ENCODE results near the gene ASTN2. TPM values are rescaled to one million over a fixed set of nuclear protein-coding genes. Genes with fewer than 3 reads are reported as not detected.

Gene ASTN2
- total RNA-seq, 4 donors from 2014 or later = 4.0 to 7.0 (median 4.9) TPM

DNA sequence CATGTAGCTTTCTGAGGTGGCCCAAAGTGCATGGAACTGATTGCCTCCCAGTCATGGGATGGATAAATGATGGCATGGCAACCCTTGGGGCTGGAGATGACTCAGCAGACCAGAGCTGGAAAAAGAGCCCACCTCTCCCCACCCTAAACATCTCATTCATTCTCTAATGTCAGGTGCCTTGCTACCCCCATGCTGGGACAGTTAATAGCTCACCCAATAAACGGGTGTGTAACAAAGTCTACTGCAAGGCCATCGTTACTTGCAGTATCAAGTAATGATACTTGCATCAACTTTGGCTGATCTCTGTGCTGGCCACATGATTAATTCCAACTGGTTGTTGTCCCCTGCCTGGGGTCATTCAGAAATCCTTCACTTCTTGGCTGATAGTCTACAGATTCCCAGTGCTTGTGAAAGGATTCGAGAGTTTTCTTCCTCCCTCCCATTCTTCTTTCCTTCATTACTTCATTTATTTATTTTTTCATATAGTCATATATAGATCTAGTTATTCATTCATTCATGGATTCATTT is 850.5 kb downstream of the ASTN2 start:
- Histone ChIP-seq H3K4me3 (no peak overlapping the region), H3K4me1 (peaks cover 0 to 10% (median 0%) of the 10 kb centered on the region in 3 donors), H3K27ac (no peak overlapping the region), H3K27me3 (no peaks in the 10 kb centered on the region), H3K9me3 (no peaks in the 10 kb centered on the region), H3K36me3 (no peaks in the 10 kb centered on the region)
- no peak for TF ChIP-seq POLR2AphosphoS5 (IDR thresholded peaks at IDR 0.05)
- TF ChIP-seq, protein P1, sequence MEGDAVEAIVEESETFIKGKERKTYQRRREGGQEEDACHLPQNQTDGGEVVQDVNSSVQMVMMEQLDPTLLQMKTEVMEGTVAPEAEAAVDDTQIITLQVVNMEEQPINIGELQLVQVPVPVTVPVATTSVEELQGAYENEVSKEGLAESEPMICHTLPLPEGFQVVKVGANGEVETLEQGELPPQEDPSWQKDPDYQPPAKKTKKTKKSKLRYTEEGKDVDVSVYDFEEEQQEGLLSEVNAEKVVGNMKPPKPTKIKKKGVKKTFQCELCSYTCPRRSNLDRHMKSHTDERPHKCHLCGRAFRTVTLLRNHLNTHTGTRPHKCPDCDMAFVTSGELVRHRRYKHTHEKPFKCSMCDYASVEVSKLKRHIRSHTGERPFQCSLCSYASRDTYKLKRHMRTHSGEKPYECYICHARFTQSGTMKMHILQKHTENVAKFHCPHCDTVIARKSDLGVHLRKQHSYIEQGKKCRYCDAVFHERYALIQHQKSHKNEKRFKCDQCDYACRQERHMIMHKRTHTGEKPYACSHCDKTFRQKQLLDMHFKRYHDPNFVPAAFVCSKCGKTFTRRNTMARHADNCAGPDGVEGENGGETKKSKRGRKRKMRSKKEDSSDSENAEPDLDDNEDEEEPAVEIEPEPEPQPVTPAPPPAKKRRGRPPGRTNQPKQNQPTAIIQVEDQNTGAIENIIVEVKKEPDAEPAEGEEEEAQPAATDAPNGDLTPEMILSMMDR (IDR thresholded peaks at IDR 0.05) = no peak
- no peak for TF ChIP-seq POLR2A (IDR thresholded peaks at IDR 0.05)
- TF ChIP-seq EP300 (IDR thresholded peaks at IDR 0.05) = no peak
- ATAC-seq = no peak
- WGBS, 2 donors (ENCODE audit: low coverage in 1 of 2) = 63 to 76% methylated on average over 3 of the region's 3 CpGs

DNA sequence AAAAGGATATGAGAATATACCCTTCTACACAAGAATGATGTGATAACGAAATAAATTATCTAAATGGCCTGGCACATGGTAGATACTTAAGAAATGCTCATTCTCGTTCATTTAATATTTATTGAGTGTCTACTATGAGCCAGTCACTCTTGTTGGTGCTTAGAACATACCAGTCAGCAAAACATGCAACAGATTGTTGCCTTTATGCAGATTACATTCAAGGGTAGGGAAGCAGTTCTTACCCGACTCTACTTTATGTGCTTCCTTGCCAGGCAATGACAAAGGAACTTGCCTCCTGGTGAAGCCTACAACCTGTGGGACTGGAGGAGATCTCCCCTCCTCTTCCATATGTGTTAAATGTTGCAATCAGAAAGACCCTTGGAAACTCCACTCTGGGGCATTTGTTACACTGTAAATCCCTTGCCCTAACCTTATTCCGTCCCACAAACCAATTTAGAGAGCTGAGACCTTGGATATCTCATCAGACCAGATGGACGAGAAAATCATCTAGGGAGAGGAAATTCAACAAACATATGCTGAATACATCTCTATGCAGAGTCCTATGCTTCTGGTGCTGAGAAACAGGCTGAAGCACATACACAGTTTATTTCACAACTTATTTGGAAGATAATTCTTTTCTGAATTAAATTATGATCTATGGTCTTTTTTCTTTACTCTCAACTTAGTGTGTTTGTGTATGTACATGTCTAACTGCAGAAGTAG is 855.9 kb downstream of the ASTN2 start:
- WGBS, 2 donors (ENCODE audit: low coverage in 1 of 2) = 64 to 90% methylated on average over 5 of the region's 5 CpGs

DNA sequence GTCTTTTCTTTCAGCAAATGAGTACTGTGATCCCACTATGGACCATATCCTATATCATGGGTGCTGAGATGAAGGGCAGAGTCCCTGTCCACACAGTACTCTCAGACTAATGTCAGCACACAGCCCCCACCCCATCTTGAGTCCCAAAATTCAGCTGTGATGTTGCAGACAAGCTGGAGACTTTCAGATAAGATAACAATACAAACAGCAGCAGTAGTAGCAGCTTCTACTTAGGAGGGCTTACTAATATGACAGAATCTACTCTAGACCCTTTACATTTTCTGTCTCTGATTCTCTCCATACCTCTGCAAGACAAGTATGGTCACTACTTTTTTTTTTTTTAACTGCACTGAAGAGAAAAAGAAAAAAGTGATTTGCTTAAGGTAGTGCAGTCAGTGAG is 856.8 kb downstream of the ASTN2 start:
- Histone ChIP-seq H3K4me3 (no peak overlapping the region), H3K27me3 (no peaks in the 10 kb centered on the region), H3K4me1 (no peaks in the 10 kb centered on the region), H3K36me3 (no peaks in the 10 kb centered on the region), H3K27ac (no peak overlapping the region), H3K9me3 (no peaks in the 10 kb centered on the region)
- no peak for ATAC-seq
- TF ChIP-seq, protein P1 (IDR thresholded peaks at IDR 0.05) = no peak
- no peak for TF ChIP-seq EP300 (IDR thresholded peaks at IDR 0.05)
- no peak for TF ChIP-seq POLR2A (IDR thresholded peaks at IDR 0.05)
- TF ChIP-seq POLR2AphosphoS5 (IDR thresholded peaks at IDR 0.05) = no peak

More for the DNA sequence above, 855.9 kb downstream of the ASTN2 start:
- no peak overlapping the region for H3K4me3 ChIP-seq
- no peaks in the 10 kb centered on the region for H3K36me3 ChIP-seq
- H3K4me1 ChIP-seq = no peaks in the 10 kb centered on the region
- H3K9me3 ChIP-seq = no peaks in the 10 kb centered on the region
- no peak overlapping the region for H3K27ac ChIP-seq
- H3K27me3 ChIP-seq = no peaks in the 10 kb centered on the region
- no peak for ATAC-seq
- TF ChIP-seq POLR2A (IDR thresholded peaks at IDR 0.05) (no peak), EP300 (IDR thresholded peaks at IDR 0.05) (no peak), POLR2AphosphoS5 (IDR thresholded peaks at IDR 0.05) (no peak)
- TF ChIP-seq, protein P1 (IDR thresholded peaks at IDR 0.05) = no peak

DNA sequence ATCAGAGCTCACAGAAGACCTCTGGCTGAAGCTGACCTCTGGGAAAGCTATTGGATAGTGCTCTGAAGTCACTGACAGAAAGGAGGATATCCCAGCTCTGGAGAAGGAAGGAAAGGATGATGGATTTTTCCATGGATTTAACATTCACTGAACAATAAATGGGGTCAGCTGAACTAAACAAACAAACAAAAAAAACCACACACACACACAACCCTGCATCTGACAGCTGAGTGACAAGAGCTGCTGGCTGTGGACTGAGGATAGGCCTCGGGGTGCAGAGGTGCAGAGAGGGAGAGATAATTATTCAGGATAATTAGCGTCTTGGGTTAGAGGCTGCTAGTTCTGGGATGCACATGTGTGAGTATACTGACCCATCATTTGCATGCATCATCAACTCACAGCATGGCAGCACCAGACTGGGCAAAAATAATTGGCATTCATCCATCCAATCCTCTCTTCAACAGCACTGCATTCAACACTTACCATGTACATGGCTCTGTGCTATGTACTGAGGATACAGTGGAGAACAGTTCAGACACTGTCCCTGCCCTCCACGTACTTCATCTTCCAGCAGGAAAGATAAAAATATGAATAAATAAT is 859.2 kb downstream of the ASTN2 start:
- TF ChIP-seq, protein P1 (IDR thresholded peaks at IDR 0.05) = no peak
- TF ChIP-seq POLR2AphosphoS5 (IDR thresholded peaks at IDR 0.05) (no peak), POLR2A (IDR thresholded peaks at IDR 0.05) (no peak), EP300 (IDR thresholded peaks at IDR 0.05) (no peak)
- Histone ChIP-seq H3K27ac (no peak overlapping the region), H3K4me1 (peaks cover 0 to 5% (median 0%) of the 10 kb centered on the region in 3 donors), H3K9me3 (no peaks in the 10 kb centered on the region), H3K4me3 (no peak overlapping the region), H3K27me3 (no peaks in the 10 kb centered on the region), H3K36me3 (no peaks in the 10 kb centered on the region)
- no peak for ATAC-seq
- WGBS, 2 donors (ENCODE audit: low coverage in 1 of 2) = 77 to 92% methylated on average over 3 of the region's 3 CpGs

DNA sequence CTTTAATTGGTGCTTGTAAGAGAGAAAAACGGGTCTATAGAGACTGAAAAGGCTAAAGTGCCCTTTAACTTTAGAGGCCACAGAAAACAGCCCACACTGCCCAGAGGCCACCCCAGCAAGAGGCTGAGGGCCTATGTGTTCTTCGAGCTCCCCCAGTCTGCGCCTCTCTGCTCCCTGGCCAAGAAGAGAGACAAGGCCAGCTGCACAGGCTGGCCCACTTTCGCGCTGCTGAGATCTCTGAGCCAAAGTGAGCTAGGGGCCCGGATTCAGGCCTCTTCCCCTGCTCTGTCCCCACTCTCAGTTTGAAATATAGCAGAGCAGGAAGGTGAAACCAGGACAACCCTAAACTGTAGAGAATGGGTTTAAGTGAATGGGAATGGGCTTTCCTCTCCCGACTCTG is 859.7 kb downstream of the ASTN2 start:
- no peaks in the 10 kb centered on the region for H3K9me3 ChIP-seq
- H3K4me1 ChIP-seq = peaks cover 0 to 10% (median 0%) of the 10 kb centered on the region in 3 donors
- TF ChIP-seq, protein P1 (IDR thresholded peaks at IDR 0.05) = no peak
- TF ChIP-seq POLR2A (IDR thresholded peaks at IDR 0.05) (no peak), POLR2AphosphoS5 (IDR thresholded peaks at IDR 0.05) (no peak), EP300 (IDR thresholded peaks at IDR 0.05) (no peak)
- ATAC-seq = no peak
- no peaks in the 10 kb centered on the region for H3K27me3 ChIP-seq
- no peaks in the 10 kb centered on the region for H3K36me3 ChIP-seq
- 77 to 78% methylated on average over 5 of the region's 7 CpGs for WGBS, 2 donors (ENCODE audit: low coverage in 1 of 2)
- no peak overlapping the region for H3K4me3 ChIP-seq
- H3K27ac ChIP-seq = no peak overlapping the region
